Esophagus (tissue), 2 donors: ENCODE data around the gene RHOA. TPM values are rescaled to one million over a fixed set of nuclear protein-coding genes. Genes with fewer than 3 reads are reported as not detected.
"Not testable (repeated sequence)": the region's sequence is repeated elsewhere in the genome, so short reads cannot be mapped to it uniquely, and the experiment has no call there.

Source experiments
- H3K27ac ChIP-seq, 2 donors: one replicate each; pipeline ENCODE4 v1.5.1; 2013; ENCODE audit warnings: low read depth in 2 of 2, mild to moderate bottlenecking in 2 of 2, inconsistent platforms in 1 of 2, low read length in 1 of 2, moderate library complexity in 1 of 2
- H3K27me3 ChIP-seq, 2 donors: one replicate each; pipeline ENCODE4 v1.6.1; 2013; ENCODE audit warnings: low read length in 2 of 2, control low read depth in 1 of 2, mild to moderate bottlenecking in 1 of 2; ENCODE audit not compliant: insufficient read depth in 2 of 2, control insufficient read depth in 1 of 2
- H3K36me3 ChIP-seq, 2 donors: one replicate each; pipeline ENCODE4 v1.6.1; 2013; ENCODE audit warnings: low read length in 1 of 2; ENCODE audit not compliant: control insufficient read depth in 2 of 2, insufficient read depth in 2 of 2
- H3K4me1 ChIP-seq, 2 donors: one replicate each; pipeline ENCODE4 v1.6.1; 2013; ENCODE audit warnings: low read length in 1 of 2; ENCODE audit not compliant: control insufficient read depth in 2 of 2, insufficient read depth in 2 of 2
- H3K4me3 ChIP-seq, 2 donors: one replicate each; pipeline ENCODE4 v1.5.1; 2013; ENCODE audit warnings: low read length in 2 of 2, mild to moderate bottlenecking in 2 of 2, low read depth in 1 of 2, moderate library complexity in 1 of 2
- H3K9me3 ChIP-seq, 2 donors: one replicate each; pipeline ENCODE4 v1.6.1; 2013; ENCODE audit warnings: mild to moderate bottlenecking in 2 of 2, low read depth in 1 of 2, low read length in 1 of 2, moderate library complexity in 1 of 2; ENCODE audit not compliant: control insufficient read depth in 2 of 2, insufficient read depth in 1 of 2
- WGBS, 2 donors: extraction: QIAGEN DNeasy Blood & Tissue Kit; methylation state at CpG; one replicate each; pipeline ENCODE4 v1.1.7; 2013; 5-methylcytosine and 5-hydroxymethylcytosine counted together
- polyA plus RNA-seq, 2 donors: library from polyadenylated mRNA; stranded (reverse); fragments of 200-250 nt; gene quantifications; one replicate each; pipeline ENCODE4 v1.2.3, GENCODE V29; 2013
- donor health status: healthy with polysubstance abuse.
- donor health status: Bipolar disorder and iron deficiency.

The RHOA gene
- polyA plus RNA-seq, 2 donors: 162 to 244 TPM

DNA sequence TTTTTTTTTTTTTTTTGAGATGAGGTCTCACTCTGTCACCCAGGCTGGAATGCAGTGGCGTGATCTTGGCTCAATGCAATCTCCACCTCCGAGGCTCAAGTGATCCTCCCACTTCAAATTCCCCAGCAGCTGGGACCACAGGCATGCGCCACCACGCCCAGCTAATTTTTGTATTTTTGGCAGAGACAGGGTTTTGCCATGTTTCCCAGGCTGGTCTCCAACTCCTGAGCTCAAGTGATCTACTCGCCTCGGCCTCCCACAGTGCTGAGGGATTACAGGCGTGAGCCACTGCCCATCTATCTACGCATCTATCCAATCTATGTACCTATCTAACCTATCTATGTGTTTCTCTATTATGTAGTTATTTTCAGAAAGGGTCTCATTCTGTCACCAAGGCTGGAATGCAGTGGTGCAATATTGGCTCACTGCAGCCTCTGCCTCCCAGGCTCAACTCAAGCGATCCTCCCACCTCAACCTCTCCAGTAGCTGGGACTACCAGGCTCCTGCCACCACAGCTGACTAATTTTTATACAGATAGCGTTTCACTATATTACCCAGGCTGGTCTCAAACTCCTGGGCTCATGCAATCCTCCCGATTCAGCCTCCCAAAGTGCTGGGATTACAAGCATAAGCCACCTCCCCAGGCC lies 33.4 kb downstream of the RHOA start:
- Histone ChIP-seq H3K4me3 (no peak overlapping the region), H3K4me1 (peaks cover 0 to 2% of the 10 kb centered on the region in 2 donors), H3K36me3 (peaks cover 2 to 5% of the 10 kb centered on the region in 2 donors), H3K9me3 (no peaks in the 10 kb centered on the region), H3K27ac (no peak overlapping the region), H3K27me3 (no peaks in the 10 kb centered on the region)
- WGBS, 2 donors: 47 to 70% methylated on average over 11 of the region's 11 CpGs

DNA sequence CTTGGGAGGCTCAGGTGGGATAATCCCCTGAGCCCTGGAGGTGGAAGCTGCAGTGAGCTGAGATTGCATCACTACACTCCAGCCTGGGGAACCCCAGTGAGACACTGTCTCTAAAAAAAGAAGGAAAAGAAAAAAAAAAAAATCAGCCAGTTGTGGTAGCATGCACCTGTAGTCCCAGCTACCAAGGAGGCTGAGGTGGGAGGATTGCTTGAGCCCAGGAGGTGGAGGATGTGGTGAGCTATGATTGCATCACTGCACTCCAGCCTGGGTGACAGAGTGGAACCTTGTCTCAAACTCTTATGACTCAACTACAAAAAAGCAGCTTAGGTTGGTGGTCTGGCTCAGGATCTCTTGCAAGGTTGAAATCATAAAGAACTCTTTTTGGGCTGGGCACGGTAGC lies 34.3 kb downstream of the RHOA start:
- H3K27me3 ChIP-seq: no peaks in the 10 kb centered on the region
- no peak overlapping the region for H3K27ac ChIP-seq
- no peaks in the 10 kb centered on the region for H3K9me3 ChIP-seq
- WGBS, 2 donors: 78 to 94% methylated on average over 1 of the region's 1 CpG
- H3K4me1 ChIP-seq: peaks cover 0 to 2% of the 10 kb centered on the region in 2 donors
- peaks cover 3 to 10% of the 10 kb centered on the region in 2 donors for H3K36me3 ChIP-seq
- H3K4me3 ChIP-seq: no peak overlapping the region

DNA sequence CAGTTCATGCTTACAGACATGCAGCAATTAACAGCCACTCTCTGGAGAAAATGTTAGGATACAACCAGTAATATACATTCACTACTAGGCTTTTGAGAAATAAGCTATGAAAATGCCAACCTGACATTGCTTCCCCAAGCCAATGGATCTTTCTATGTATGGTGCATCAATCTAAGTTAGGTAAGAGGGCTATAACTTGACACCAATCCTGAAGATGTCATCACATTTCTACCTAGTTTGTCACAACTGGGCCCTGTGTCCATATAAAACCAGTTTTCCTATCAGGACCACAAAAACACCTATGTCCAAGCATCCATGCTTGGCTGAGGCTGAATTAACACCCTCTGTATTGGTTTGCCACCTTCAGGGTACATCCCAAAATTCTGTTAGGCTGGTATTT lies 39.8 kb downstream of the RHOA start:
- no peaks in the 10 kb centered on the region for H3K9me3 ChIP-seq
- no peak overlapping the region for H3K27ac ChIP-seq
- no peaks in the 10 kb centered on the region for H3K4me1 ChIP-seq
- no peak overlapping the region for H3K4me3 ChIP-seq
- peaks cover 11 to 18% of the 10 kb centered on the region in 2 donors for H3K36me3 ChIP-seq
- no peaks in the 10 kb centered on the region for H3K27me3 ChIP-seq

DNA sequence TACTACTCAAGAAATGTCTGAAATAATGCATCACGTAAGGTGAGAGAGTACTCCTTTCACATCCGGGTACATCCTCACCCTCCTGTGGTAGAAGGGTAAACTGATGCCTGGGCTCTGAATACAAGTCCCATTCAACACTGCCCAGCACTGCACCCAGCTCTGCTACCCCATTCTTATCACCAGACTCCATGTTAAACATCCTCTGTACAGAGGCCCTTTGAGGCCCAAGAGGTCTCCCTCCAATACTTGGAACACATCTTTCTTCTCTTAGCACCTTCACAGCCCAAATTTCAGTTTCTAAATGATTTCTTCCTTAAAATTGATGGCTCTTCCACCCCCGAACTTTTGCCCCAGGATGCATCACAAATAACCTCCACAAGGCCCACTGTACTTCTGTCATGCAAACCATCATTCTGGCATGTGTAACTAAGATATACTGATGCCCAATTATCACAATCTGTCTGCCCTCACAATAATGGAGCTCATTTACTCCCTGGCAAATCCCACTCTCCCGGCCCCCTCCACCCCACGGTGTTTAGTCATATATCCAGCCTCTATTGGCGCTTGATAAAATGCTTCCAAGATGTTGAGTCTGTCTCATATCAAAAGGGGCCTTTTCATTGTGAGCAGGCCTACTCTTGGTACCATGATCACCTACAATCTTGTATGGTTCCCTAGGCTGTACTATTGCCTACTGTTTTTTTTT lies 41.0 kb downstream of the RHOA start:
- Histone ChIP-seq H3K27ac (no peak overlapping the region), H3K27me3 (no peaks in the 10 kb centered on the region), H3K4me1 (no peaks in the 10 kb centered on the region), H3K4me3 (no peak overlapping the region), H3K9me3 (no peaks in the 10 kb centered on the region), H3K36me3 (peaks cover 11 to 25% of the 10 kb centered on the region in 2 donors)
- 88 to 89% methylated on average over 6 of the region's 6 CpGs for WGBS, 2 donors

DNA sequence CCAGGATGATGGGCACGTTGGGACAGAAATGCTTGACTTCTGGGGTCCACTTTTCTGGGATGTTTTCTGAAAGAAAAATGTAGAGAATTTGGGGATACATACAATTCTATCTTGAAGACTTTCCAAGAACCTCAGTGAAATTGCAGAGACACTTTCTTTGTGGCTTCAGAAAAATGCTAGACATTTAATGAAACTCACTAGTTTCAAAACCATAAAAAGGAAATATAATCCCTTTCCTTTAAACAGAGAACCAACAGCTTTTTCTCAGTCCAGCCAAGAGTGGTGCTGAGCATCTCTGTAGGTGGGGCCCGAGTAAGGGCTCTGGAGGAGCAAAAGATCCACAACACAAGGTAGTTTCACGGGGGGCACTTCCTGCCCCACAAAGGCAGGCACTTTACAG lies 49.2 kb downstream of the RHOA start:
- Histone ChIP-seq H3K9me3 (no peaks in the 10 kb centered on the region), H3K36me3 (peaks cover 10 to 35% of the 10 kb centered on the region in 2 donors), H3K27ac (peak overlapping the region in 1 of 2 donors; percentile 6), H3K4me3 (no peak overlapping the region), H3K4me1 (peaks cover 6 to 9% of the 10 kb centered on the region in 2 donors), H3K27me3 (no peaks in the 10 kb centered on the region)
- WGBS, 2 donors: 84 to 88% methylated on average over 3 of the region's 3 CpGs

DNA sequence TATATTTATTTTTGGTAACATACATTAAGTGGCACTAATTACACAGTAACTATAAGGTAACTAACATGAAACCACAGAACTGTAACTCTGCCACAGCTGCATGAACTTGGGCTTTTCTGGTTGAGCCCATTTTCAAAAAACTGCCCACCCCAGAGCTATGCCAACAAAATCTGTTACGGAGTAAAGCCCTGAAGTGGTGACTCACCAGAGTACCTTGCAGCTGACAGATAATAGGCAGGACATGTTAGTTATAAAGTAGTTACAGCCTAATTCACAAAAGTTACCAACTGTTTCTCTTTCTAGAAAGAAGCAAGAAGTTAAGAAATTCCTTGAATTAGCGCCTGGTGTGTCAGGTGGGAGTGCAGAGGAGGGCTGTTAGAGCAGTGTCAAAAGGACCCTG lies 52.2 kb downstream of the RHOA start:
- 70 to 80% methylated on average over 2 of the region's 2 CpGs for WGBS, 2 donors
- Histone ChIP-seq H3K4me1 (peaks cover 6 to 11% of the 10 kb centered on the region in 2 donors), H3K36me3 (peaks cover 14 to 28% of the 10 kb centered on the region in 2 donors), H3K9me3 (no peaks in the 10 kb centered on the region), H3K27ac (no peak overlapping the region), H3K4me3 (no peak overlapping the region), H3K27me3 (no peaks in the 10 kb centered on the region)

DNA sequence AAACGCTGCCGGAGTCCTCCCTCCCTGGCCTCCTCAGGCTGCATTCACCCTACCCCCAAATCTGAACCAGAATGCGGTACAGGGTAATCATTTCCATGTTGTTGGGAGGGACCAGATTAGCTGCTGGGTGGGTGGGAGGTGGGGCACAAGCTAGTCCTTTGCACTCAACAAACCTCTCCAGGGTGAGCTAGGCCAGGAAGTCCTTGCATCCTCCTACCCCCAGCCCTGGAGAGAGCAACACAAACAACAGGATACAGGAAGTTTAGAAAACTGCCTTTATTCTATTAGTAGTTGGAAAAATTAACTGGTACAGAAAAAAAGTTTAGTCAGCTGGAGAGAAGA lies 52.9 kb downstream of the RHOA start:
- Histone ChIP-seq H3K9me3 (no peaks in the 10 kb centered on the region), H3K36me3 (peaks cover 13 to 26% of the 10 kb centered on the region in 2 donors), H3K4me1 (peaks cover 6 to 11% of the 10 kb centered on the region in 2 donors), H3K27ac (peak overlapping the region; percentile 87 to 93), H3K27me3 (no peaks in the 10 kb centered on the region), H3K4me3 (peak overlapping the region; percentile 70 to 73)
- 12 to 17% methylated on average over 3 of the region's 3 CpGs for WGBS, 2 donors

DNA sequence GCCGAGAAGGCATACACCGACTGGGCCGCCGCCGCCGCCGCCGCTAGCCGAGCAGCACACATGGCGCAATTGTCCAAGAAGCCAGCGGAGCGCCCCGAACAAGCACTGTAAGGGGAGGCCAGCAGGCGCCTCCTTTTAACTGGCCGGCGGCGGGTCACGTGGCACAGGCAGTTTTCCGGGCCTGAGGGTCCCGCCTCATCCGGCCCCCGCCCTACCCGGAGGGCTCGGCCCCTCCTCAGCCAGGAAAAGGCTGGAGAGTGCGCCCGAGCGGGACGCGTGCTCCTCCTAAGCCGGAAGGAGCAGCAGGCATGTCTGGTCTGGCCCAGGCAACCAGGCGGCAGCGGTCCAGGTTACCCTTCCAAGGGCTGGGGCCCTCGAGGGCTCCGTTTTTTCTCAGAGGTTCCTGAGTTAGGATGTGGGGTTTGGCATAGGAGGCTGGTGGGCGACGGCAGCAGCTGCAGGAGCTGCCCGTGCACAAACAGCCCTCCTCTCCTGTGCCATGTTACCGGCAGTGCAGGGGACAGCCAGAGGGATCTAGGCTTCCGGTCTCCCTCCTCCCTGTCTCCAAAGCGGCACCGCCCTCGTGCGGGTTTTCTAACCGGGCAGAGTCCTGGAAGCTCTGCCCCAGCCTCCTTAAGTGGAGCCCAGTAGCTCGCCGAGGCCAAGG lies 53.4 kb downstream of the RHOA start, which contains the start of gene GPX1:
TSS of gene GPX1 (minus strand) at position 137 of the 667 bp plus-strand sequence. CDS start at position 62, 75 bp downstream.
- Histone ChIP-seq H3K9me3 (no peaks in the 10 kb centered on the region), H3K27ac (peak within 1 kb of the TSS; percentile 87 to 93), H3K36me3 (peaks cover 10 to 25% of the 10 kb centered on the region in 2 donors), H3K4me1 (peaks cover 6 to 11% of the 10 kb centered on the region in 2 donors), H3K4me3 (peak within 1 kb of the TSS; percentile 70 to 73), H3K27me3 (no peaks in the 10 kb centered on the region)
- 0 to 2% methylated on average over 40 to 46 of the region's 46 CpGs for WGBS, 2 donors

DNA sequence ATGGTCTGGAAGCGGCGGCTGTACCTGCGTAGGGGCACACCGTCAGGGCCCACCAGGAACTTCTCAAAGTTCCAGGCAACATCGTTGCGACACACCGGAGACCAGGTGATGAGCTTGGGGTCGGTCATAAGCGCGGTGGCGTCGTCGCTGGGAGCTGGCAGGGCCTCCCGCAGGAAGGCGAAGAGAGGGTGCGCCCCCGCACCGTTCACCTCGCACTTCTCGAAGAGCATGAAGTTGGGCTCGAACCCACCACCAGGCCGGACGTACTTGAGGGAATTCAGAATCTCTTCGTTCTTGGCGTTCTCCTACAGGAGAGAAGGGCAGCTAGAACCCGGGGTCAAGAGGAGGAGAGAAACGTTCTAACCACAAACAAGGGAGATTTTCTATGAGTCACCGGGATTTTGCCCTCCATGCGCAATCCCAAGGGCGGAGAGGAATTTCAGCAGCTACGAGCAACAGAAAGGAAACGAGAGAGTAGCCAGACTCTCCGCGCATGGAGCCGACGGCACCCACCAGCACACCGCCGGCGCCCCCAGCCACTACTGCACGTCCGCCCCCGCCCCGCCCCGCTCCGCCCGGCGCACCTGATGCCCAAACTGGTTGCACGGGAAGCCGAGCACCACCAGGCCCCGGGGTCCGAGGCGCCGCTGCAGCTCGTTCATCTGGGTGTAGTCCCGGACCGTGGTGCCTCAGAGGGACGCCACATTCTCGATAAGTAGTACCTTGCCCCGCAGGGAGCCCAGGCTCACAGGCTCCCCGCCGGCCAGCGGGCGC lies 54.1 kb downstream of the RHOA start:
- not testable (repeated sequence) for H3K27me3 ChIP-seq, H3K9me3 ChIP-seq
- peaks cover 6 to 16% of the 10 kb centered on the region in 2 donors for H3K4me1 ChIP-seq
- WGBS, 2 donors: 4 to 7% methylated on average over 52 to 63 of the region's 63 CpGs
- peaks cover 8 to 22% of the 10 kb centered on the region in 2 donors for H3K36me3 ChIP-seq
- peak overlapping the region; percentile 87 to 93 for H3K27ac ChIP-seq
- peak overlapping the region; percentile 70 to 73 for H3K4me3 ChIP-seq
